ENCODE data around the gene XNDC1N. TPM values are rescaled to one million over a fixed set of nuclear protein-coding genes. Genes with fewer than 3 reads are reported as not detected.

Gene XNDC1N
- total and polyA plus RNA-seq, 2 of the 13 experiments (the other 11 are each of a cell fraction or from before 2014, with no cell fraction given), result 3.4 to 7.5 TPM

GRCh38 chr11:71947498-71947897, 19.1 kb upstream of the XNDC1N start (continued):
- TF ChIP-seq ZNF703 (CRISPR knock-in tag; IDR thresholded peaks at IDR 0.05; ENCODE audit: borderline replicate concordance) (peak; percentile 27; the same call in 1 of the 2 replicates), FUBP1 (CRISPR knock-in tag; IDR thresholded peaks at IDR 0.05; ENCODE audit: borderline replicate concordance) (no peak), NFRKB (IDR thresholded peaks at IDR 0.05) (no peak), KDM2A (CRISPR knock-in tag; IDR thresholded peaks at IDR 0.05; ENCODE audit: borderline replicate concordance, low read depth) (no peak), HNF4A (CRISPR knock-in tag; IDR thresholded peaks at IDR 0.05) (peak; percentile 95), BHLHE40 (IDR thresholded peaks at IDR 0.05; ENCODE audit: low read length) (0 out of 2 replicates have a peak, but pooled peaks have one; percentile 8), RFX3 (CRISPR knock-in tag; IDR thresholded peaks at IDR 0.05) (no peak), MIER3 (CRISPR knock-in tag; IDR thresholded peaks at IDR 0.05; ENCODE audit: borderline replicate concordance) (0 out of 2 replicates have a peak, but pooled peaks have one; percentile 56), ZNF530 (CRISPR knock-in tag; IDR thresholded peaks at IDR 0.05; ENCODE audit: low read depth) (no peak), KLF9 (CRISPR knock-in tag; IDR thresholded peaks at IDR 0.05; ENCODE audit: low read depth) (0 out of 2 replicates have a peak, but pooled peaks have one; percentile 58), DMAP1 (CRISPR knock-in tag; IDR thresholded peaks at IDR 0.05) (peak; percentile 84), KAT8 (CRISPR knock-in tag; IDR thresholded peaks at IDR 0.05) (peak; percentile 68), TMF1 (CRISPR knock-in tag; IDR thresholded peaks at IDR 0.05; ENCODE audit: low read depth) (no peak), ZFP90 (CRISPR knock-in tag; IDR thresholded peaks at IDR 0.05; ENCODE audit: borderline replicate concordance) (no peak), ZNF589 (CRISPR knock-in tag; conservative IDR thresholded peaks at IDR 0.05) (no peak), ZNF350 (CRISPR knock-in tag; IDR thresholded peaks at IDR 0.05; ENCODE audit: borderline replicate concordance, low read depth) (no peak), ELF3 (CRISPR knock-in tag; IDR thresholded peaks at IDR 0.05) (peak; percentile 72), CREB1 (IDR thresholded peaks at IDR 0.05) (peak; percentile 61), CREB1 (CRISPR knock-in tag; IDR thresholded peaks at IDR 0.05) (peak; percentile 65), KLF13 (CRISPR knock-in tag; IDR thresholded peaks at IDR 0.05) (no peak), HHEX (CRISPR knock-in tag; IDR thresholded peaks at IDR 0.05) (peak; percentile 86), ZNF362 (CRISPR knock-in tag; IDR thresholded peaks at IDR 0.05; ENCODE audit: borderline replicate concordance) (peak; percentile 49; the same call in 1 of the 2 replicates)
- TF ChIP-seq, protein P1, sequence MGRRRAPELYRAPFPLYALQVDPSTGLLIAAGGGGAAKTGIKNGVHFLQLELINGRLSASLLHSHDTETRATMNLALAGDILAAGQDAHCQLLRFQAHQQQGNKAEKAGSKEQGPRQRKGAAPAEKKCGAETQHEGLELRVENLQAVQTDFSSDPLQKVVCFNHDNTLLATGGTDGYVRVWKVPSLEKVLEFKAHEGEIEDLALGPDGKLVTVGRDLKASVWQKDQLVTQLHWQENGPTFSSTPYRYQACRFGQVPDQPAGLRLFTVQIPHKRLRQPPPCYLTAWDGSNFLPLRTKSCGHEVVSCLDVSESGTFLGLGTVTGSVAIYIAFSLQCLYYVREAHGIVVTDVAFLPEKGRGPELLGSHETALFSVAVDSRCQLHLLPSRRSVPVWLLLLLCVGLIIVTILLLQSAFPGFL (CRISPR knock-in tag; IDR thresholded peaks at IDR 0.05), result no peak
- TF ChIP-seq, protein P2, sequence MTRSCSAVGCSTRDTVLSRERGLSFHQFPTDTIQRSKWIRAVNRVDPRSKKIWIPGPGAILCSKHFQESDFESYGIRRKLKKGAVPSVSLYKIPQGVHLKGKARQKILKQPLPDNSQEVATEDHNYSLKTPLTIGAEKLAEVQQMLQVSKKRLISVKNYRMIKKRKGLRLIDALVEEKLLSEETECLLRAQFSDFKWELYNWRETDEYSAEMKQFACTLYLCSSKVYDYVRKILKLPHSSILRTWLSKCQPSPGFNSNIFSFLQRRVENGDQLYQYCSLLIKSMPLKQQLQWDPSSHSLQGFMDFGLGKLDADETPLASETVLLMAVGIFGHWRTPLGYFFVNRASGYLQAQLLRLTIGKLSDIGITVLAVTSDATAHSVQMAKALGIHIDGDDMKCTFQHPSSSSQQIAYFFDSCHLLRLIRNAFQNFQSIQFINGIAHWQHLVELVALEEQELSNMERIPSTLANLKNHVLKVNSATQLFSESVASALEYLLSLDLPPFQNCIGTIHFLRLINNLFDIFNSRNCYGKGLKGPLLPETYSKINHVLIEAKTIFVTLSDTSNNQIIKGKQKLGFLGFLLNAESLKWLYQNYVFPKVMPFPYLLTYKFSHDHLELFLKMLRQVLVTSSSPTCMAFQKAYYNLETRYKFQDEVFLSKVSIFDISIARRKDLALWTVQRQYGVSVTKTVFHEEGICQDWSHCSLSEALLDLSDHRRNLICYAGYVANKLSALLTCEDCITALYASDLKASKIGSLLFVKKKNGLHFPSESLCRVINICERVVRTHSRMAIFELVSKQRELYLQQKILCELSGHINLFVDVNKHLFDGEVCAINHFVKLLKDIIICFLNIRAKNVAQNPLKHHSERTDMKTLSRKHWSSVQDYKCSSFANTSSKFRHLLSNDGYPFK (CRISPR knock-in tag; IDR thresholded peaks at IDR 0.05; ENCODE audit: borderline replicate concordance), result no peak
